Sigmoid colon (tissue), 4 donors: Measurements from ENCODE around the gene ZP1.

Source experiments
- EP300 ChIP-seq, 4 donors: sonication (generic); formaldehyde crosslinking; IDR thresholded peaks; one replicate each; pipeline ENCODE4 v1.6.1; 2017; ENCODE audit warnings: antibody characterized with exemption in 4 of 4
- POLR2AphosphoS5 ChIP-seq, 4 donors: sonication (generic); formaldehyde crosslinking; IDR thresholded peaks; one replicate each; pipeline ENCODE4 v1.6.1; 2017; ENCODE audit warnings: antibody characterized with exemption in 4 of 4
- TF ChIP-seq, protein P1 (sequence below), 4 experiments: fragments of 450-650 bp in 3 of 4; fragments of 200-600 bp in 1 of 4; IDR thresholded peaks; one replicate each; pipeline ENCODE4 v1.5.1; 2016 to 2019; ENCODE audit warnings: antibody characterized with exemption in 4 of 4, mild to moderate bottlenecking in 3 of 4, moderate library complexity in 2 of 4

- TF ChIP-seq POLR2AphosphoS5 (IDR thresholded peaks at IDR 0.05) (no peak), EP300 (IDR thresholded peaks at IDR 0.05) (no peak)
- TF ChIP-seq, protein P1, sequence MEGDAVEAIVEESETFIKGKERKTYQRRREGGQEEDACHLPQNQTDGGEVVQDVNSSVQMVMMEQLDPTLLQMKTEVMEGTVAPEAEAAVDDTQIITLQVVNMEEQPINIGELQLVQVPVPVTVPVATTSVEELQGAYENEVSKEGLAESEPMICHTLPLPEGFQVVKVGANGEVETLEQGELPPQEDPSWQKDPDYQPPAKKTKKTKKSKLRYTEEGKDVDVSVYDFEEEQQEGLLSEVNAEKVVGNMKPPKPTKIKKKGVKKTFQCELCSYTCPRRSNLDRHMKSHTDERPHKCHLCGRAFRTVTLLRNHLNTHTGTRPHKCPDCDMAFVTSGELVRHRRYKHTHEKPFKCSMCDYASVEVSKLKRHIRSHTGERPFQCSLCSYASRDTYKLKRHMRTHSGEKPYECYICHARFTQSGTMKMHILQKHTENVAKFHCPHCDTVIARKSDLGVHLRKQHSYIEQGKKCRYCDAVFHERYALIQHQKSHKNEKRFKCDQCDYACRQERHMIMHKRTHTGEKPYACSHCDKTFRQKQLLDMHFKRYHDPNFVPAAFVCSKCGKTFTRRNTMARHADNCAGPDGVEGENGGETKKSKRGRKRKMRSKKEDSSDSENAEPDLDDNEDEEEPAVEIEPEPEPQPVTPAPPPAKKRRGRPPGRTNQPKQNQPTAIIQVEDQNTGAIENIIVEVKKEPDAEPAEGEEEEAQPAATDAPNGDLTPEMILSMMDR (IDR thresholded peaks at IDR 0.05), result no peak
These were observed 30.4 kb upstream of the ZP1 start for GRCh38 chr11:60836866-60837515.
